Measurements from ENCODE around the gene WWC1. TPM values are rescaled to one million over a fixed set of nuclear protein-coding genes. Genes with fewer than 3 reads are reported as not detected.
A peak's percentile ranks its signal among the peaks of the same experiment; 100 is the strongest.

Gene WWC1
- total RNA-seq = 1.1 and 2.4 TPM in 2 replicates

DNA sequence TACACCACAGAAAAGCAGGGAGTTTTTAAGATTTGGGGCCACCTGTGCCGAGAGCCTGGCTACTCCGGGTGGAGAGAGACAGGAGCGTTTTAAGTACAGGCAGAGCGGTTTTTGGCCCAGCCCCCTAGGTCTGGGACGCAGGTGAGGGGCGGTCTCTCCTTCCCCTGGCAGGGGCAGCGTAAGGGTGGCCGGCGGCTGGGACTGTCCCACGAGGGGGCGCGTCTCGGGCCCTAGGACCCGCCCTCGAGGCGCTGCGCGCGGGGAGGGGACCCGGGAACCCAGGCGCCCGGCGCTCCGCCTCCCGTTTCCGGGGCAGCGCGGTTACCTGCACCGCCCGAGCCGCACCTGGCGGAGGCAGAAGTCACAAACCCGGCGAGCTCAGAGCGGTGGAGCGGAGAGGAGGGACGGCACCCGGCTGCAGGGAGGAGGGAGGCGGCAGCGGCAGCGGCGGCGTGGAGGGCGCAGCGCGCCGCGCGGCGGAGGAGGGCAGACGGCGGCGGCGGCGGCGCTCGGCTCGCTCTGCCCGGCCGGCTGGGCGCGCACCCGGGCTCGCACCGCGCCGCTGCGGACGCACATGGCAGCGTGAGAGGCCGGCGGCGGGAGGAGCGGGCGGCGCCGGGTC lies at the start of gene WWC1:
WWC1 (plus strand) TSS at position 304 of the 622 bp plus-strand sequence. CDS start 508 bp downstream, outside the sequence.
- peaks cover 35% of the 10 kb centered on the region for H3K27me3 Mint-ChIP-seq
- no peak within 1 kb of the TSS for H3K27ac Mint-ChIP-seq
- no peaks in the 10 kb centered on the region for H3K9me3 Mint-ChIP-seq
- intact Hi-C loops (cut with micrococcal nuclease) = no loop called here
- peaks cover 9% of the 10 kb centered on the region for H3K4me1 Mint-ChIP-seq
- peak within 1 kb of the TSS; percentile 56 for H3K4me3 Mint-ChIP-seq
- H3K36me3 Mint-ChIP-seq (ENCODE audit: low read depth) = no peaks in the 10 kb centered on the region
- peak; percentile 80 for DNase-seq

- Mint-ChIP-seq H3K4me1 (peaks cover 7% of the 10 kb centered on the region), H3K4me3 (no peak overlapping the region), H3K36me3 (ENCODE audit: low read depth) (no peaks in the 10 kb centered on the region), H3K9me3 (peaks cover 6% of the 10 kb centered on the region), H3K27ac (no peak overlapping the region), H3K27me3 (no peaks in the 10 kb centered on the region)
- no peak for DNase-seq
- intact Hi-C loops (cut with micrococcal nuclease) = no loop called here
These were observed 46.4 kb upstream of the WWC1 start for GRCh38 chr5:168244838-168245559.

GRCh38 chr5:168249923-168250322 lies 41.5 kb upstream of the WWC1 start:
- intact Hi-C loops (cut with micrococcal nuclease) = loop anchor here (1.0 kb wide), 1 partner anchor 22 kb away; no protein-coding TSS in a partner anchor
- H3K27ac Mint-ChIP-seq = no peak overlapping the region
- H3K4me3 Mint-ChIP-seq = no peak overlapping the region
- DNase-seq = no peak
- H3K27me3 Mint-ChIP-seq = no peaks in the 10 kb centered on the region
- H3K36me3 Mint-ChIP-seq (ENCODE audit: low read depth) = no peaks in the 10 kb centered on the region
- peaks cover 7% of the 10 kb centered on the region for H3K4me1 Mint-ChIP-seq
- peaks cover 7% of the 10 kb centered on the region for H3K9me3 Mint-ChIP-seq

GRCh38 chr5:168251259-168251658 lies 40.2 kb upstream of the WWC1 start:
- H3K4me3 Mint-ChIP-seq = no peak overlapping the region
- peaks cover 7% of the 10 kb centered on the region for H3K9me3 Mint-ChIP-seq
- H3K36me3 Mint-ChIP-seq (ENCODE audit: low read depth) = no peaks in the 10 kb centered on the region
- no peak overlapping the region for H3K27ac Mint-ChIP-seq
- DNase-seq = no peak
- H3K27me3 Mint-ChIP-seq = no peaks in the 10 kb centered on the region
- H3K4me1 Mint-ChIP-seq = peaks cover 7% of the 10 kb centered on the region
- intact Hi-C loops (cut with micrococcal nuclease) = no loop called here

GRCh38 chr5:168254013-168254693 lies 37.3 kb upstream of the WWC1 start:
- H3K36me3 Mint-ChIP-seq (ENCODE audit: low read depth) = no peaks in the 10 kb centered on the region
- peaks cover 3% of the 10 kb centered on the region for H3K4me1 Mint-ChIP-seq
- no peaks in the 10 kb centered on the region for H3K27me3 Mint-ChIP-seq
- H3K9me3 Mint-ChIP-seq = peaks cover 3% of the 10 kb centered on the region
- no peak overlapping the region for H3K27ac Mint-ChIP-seq
- no peak overlapping the region for H3K4me3 Mint-ChIP-seq
- no peak for DNase-seq
- intact Hi-C loops (cut with micrococcal nuclease) = no loop called here

GRCh38 chr5:168260353-168261226 lies 30.9 kb upstream of the WWC1 start:
- Mint-ChIP-seq H3K27ac (no peak overlapping the region), H3K36me3 (ENCODE audit: low read depth) (no peaks in the 10 kb centered on the region), H3K4me3 (no peak overlapping the region), H3K27me3 (peaks cover 1% of the 10 kb centered on the region), H3K4me1 (no peaks in the 10 kb centered on the region), H3K9me3 (no peaks in the 10 kb centered on the region)
- intact Hi-C loops (cut with micrococcal nuclease) = no loop called here
- no peak for DNase-seq

- H3K4me1 Mint-ChIP-seq = no peaks in the 10 kb centered on the region
- DNase-seq = no peak
- peaks cover 1% of the 10 kb centered on the region for H3K27me3 Mint-ChIP-seq
- no peak overlapping the region for H3K27ac Mint-ChIP-seq
- H3K9me3 Mint-ChIP-seq = no peaks in the 10 kb centered on the region
- intact Hi-C loops (cut with micrococcal nuclease) = no loop called here
- no peak overlapping the region for H3K4me3 Mint-ChIP-seq
- H3K36me3 Mint-ChIP-seq (ENCODE audit: low read depth) = no peaks in the 10 kb centered on the region
These were observed 30.2 kb upstream of the WWC1 start for GRCh38 chr5:168261227-168261571.

DNA sequence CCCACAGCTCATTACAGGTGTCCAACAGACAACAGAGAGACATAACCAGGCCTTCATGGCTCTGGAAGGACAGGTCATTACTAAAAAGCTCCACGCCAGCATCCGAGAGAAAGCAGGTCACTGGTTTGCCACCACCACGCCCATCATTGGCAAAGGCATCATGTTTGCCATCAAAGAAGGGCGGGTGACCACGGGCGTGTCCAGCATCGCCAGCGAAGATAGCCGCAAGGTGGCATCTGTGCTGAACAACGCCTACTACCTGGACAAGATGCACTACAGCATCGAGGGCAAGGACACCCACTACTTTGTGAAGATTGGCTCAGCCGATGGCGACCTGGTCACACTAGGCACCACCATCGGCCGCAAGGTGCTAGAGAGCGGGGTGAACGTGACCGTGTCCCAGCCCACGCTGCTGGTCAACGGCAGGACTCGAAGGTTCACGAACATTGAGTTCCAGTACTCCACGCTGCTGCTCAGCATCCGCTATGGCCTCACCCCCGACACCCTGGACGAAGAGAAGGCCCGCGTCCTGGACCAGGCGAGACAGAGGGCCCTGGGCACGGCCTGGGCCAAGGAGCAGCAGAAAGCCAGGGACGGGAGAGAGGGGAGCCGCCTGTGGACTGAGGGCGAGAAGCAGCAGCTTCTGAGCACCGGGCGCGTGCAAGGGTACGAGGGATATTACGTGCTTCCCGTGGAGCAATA lies 29.3 kb upstream of the WWC1 start:
- no peak overlapping the region for H3K4me3 Mint-ChIP-seq
- H3K9me3 Mint-ChIP-seq = no peaks in the 10 kb centered on the region
- H3K27ac Mint-ChIP-seq = no peak overlapping the region
- no peaks in the 10 kb centered on the region for H3K4me1 Mint-ChIP-seq
- H3K27me3 Mint-ChIP-seq = peaks cover 1% of the 10 kb centered on the region
- intact Hi-C loops (cut with micrococcal nuclease) = no loop called here
- no peaks in the 10 kb centered on the region for H3K36me3 Mint-ChIP-seq (ENCODE audit: low read depth)
- DNase-seq = no peak

DNA sequence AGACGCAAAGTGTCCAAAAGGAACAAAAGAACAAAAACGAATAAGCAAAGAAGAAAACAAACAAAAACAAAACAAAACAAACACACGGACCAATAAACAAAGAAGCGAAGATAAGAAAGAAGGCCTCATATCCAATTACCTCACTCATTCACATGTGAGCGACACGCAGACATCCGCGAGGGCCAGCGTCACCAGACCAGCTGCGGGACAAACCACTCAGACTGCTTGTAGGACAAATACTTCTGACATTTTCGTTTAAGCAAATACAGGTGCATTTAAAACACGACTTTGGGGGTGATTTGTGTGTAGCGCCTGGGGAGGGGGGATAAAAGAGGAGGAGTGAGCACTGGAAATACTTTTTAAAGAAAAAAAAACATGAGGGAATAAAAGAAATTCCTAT lies 28.3 kb upstream of the WWC1 start:
- Mint-ChIP-seq H3K4me1 (no peaks in the 10 kb centered on the region), H3K36me3 (ENCODE audit: low read depth) (no peaks in the 10 kb centered on the region), H3K27me3 (peaks cover 1% of the 10 kb centered on the region), H3K4me3 (no peak overlapping the region), H3K27ac (no peak overlapping the region), H3K9me3 (no peaks in the 10 kb centered on the region)
- intact Hi-C loops (cut with micrococcal nuclease) = no loop called here
- DNase-seq = no peak

DNA sequence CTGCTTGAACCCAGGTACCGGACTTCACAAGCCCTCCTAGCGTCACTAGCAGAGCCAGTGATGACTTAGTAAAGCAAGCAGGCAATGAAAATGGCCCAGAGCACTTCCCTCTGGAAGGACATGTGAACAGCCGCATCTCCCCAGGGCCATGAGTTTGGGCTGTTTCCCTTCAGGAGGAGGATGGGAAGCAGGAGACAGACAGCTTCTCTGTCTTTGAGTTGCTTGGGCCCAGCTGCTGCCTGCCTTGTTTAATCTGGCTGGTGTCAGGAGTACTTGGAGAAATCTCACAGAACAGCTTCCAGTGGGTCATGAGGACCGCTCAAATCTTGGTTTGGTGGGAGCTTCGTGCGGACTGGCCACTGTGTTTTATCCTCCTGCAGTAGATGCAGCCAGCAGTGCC lies 25.4 kb upstream of the WWC1 start:
- intact Hi-C loops (cut with micrococcal nuclease) = no loop called here
- Mint-ChIP-seq H3K4me3 (no peak overlapping the region), H3K4me1 (peaks cover 9% of the 10 kb centered on the region), H3K36me3 (ENCODE audit: low read depth) (no peaks in the 10 kb centered on the region), H3K27me3 (peaks cover 15% of the 10 kb centered on the region), H3K27ac (no peak overlapping the region), H3K9me3 (no peaks in the 10 kb centered on the region)
- DNase-seq = no peak

- Mint-ChIP-seq H3K27ac (no peak overlapping the region), H3K9me3 (no peaks in the 10 kb centered on the region), H3K27me3 (peaks cover 20% of the 10 kb centered on the region), H3K4me1 (peaks cover 9% of the 10 kb centered on the region), H3K4me3 (peak overlapping the region; percentile 51), H3K36me3 (ENCODE audit: low read depth) (no peaks in the 10 kb centered on the region)
- DNase-seq = peak; percentile 90
- intact Hi-C loops (cut with micrococcal nuclease) = loop anchor here (2.0 kb wide), 1 partner anchor 1034 kb away; no protein-coding TSS in a partner anchor
These were observed 22.2 kb upstream of the WWC1 start for GRCh38 chr5:168268949-168269936.

DNA sequence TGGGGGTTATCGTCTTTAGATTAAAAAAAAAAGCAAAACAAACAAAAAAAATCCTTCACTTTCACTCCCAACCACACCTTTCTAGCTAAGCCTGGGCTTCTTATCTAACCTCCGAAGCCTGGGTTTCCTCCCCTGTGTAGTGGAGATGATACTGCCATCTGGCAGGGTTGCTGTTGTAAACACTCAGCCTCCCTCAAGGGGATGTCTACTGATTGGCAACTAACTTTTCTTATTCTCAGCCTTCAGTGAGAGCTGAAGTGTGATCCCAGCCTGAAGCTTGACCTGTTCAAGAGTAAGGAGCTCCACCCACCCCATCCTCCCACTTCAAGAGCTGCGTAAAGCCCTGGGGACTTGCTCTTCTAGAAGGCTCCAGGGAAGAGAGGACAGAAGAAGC lies 21.5 kb upstream of the WWC1 start:
- Mint-ChIP-seq H3K27me3 (peaks cover 20% of the 10 kb centered on the region), H3K27ac (no peak overlapping the region), H3K9me3 (no peaks in the 10 kb centered on the region), H3K4me3 (no peak overlapping the region), H3K36me3 (ENCODE audit: low read depth) (no peaks in the 10 kb centered on the region), H3K4me1 (peaks cover 9% of the 10 kb centered on the region)
- intact Hi-C loops (cut with micrococcal nuclease) = loop anchor here (2.0 to 5.0 kb wide), 2 partner anchors 217 to 1033 kb away; partner anchors contain the start of gene RARS1
- no peak for DNase-seq

Measured in activated CD4-positive, alpha-beta T cell treated with anti-CD3 and anti-CD28 coated beads, Interleukin-2, amount 10 ng/mL, durations not matched to agents 24 days and 14 days (primary cell).